ENCODE data around the gene APOBEC2. TPM values are rescaled to one million over a fixed set of nuclear protein-coding genes. Genes with fewer than 3 reads are reported as not detected.

APOBEC2 gene
- total RNA-seq, 3 donors from 2014 or later = not detected

- DNase-seq (ENCODE audit: low spot score in 2 of 2) = no peak
- Histone ChIP-seq H3K9me3 (no peaks in the 10 kb centered on the region), H3K36me3 (no peaks in the 10 kb centered on the region), H3K27ac (no peak overlapping the region), H3K4me1 (no peaks in the 10 kb centered on the region), H3K4me3 (no peak overlapping the region), H3K27me3 (no peaks in the 10 kb centered on the region)
- intact Hi-C loops (cut with DNase I; ENCODE audit: low total_unique reads) = no loop called here
- TF ChIP-seq POLR2A (IDR thresholded peaks at IDR 0.05) (no peak), CTCF (IDR thresholded peaks at IDR 0.05) (no peak), POLR2AphosphoS5 (IDR thresholded peaks at IDR 0.05) (no peak)
Observed at GRCh38 chr6:41051873-41052272, 1.1 kb upstream of the APOBEC2 start.

DNA sequence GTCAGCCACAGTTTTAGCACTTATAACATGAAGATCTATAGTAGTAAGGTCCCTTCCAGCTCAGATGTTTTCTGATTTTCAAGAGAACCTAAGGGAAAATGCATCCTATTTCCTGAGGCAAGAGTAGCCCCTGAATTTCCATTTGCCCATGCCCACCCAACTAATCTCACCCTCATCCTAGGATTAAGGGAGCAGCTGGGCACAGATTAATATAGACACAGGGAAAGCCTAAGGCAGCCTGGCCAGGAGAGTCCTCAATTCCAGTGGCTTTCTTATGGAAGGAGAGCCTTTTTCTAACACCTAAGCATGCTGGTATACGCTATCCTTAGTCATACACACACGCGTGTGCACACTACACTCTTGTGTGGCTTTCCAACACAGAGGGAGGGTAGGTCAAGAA is 1.5 kb downstream of the APOBEC2 start:
- DNase-seq (ENCODE audit: low spot score in 2 of 2) = no peak
- H3K27me3 ChIP-seq = no peaks in the 10 kb centered on the region
- H3K4me1 ChIP-seq = no peaks in the 10 kb centered on the region
- H3K9me3 ChIP-seq = no peaks in the 10 kb centered on the region
- intact Hi-C loops (cut with DNase I; ENCODE audit: low total_unique reads) = no loop called here
- no peaks in the 10 kb centered on the region for H3K36me3 ChIP-seq
- H3K4me3 ChIP-seq = no peak overlapping the region
- TF ChIP-seq POLR2AphosphoS5 (IDR thresholded peaks at IDR 0.05) = no peak
- TF ChIP-seq POLR2A (IDR thresholded peaks at IDR 0.05) = no peak
- no peak for TF ChIP-seq CTCF (IDR thresholded peaks at IDR 0.05)
- H3K27ac ChIP-seq = no peak overlapping the region

DNA sequence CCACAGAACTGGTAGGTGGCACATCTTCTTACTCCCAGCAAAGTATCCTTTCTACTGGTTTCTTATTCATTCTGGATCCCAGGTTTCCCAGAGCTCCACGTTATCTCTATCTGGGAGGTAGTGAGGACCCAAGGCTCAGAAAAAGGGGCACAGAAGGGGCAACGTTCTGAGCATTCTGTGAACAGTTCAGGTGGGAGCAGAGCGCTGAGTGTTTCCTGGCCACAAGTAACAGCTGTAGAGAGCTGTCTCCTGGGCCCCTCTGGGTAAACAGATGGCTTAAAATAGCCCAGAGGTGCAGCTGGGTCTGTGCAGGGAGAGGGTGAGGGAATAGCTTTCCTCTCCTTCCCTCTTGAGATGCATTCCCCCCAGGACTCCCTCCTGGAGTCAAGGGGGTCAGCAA is 2.1 kb downstream of the APOBEC2 start:
- no peaks in the 10 kb centered on the region for H3K27me3 ChIP-seq
- H3K4me3 ChIP-seq = no peak overlapping the region
- no peak overlapping the region for H3K27ac ChIP-seq
- H3K9me3 ChIP-seq = no peaks in the 10 kb centered on the region
- intact Hi-C loops (cut with DNase I; ENCODE audit: low total_unique reads) = no loop called here
- H3K4me1 ChIP-seq = no peaks in the 10 kb centered on the region
- no peaks in the 10 kb centered on the region for H3K36me3 ChIP-seq
- TF ChIP-seq POLR2A (IDR thresholded peaks at IDR 0.05) = no peak
- TF ChIP-seq POLR2AphosphoS5 (IDR thresholded peaks at IDR 0.05) = no peak
- TF ChIP-seq CTCF (IDR thresholded peaks at IDR 0.05) = no peak
- DNase-seq (ENCODE audit: low spot score in 2 of 2) = no peak

- no peak for DNase-seq (ENCODE audit: low spot score in 2 of 2)
- H3K27me3 ChIP-seq = no peaks in the 10 kb centered on the region
- intact Hi-C loops (cut with DNase I; ENCODE audit: low total_unique reads) = no loop called here
- H3K27ac ChIP-seq = no peak overlapping the region
- TF ChIP-seq POLR2A (IDR thresholded peaks at IDR 0.05) (no peak), CTCF (IDR thresholded peaks at IDR 0.05) (no peak), POLR2AphosphoS5 (IDR thresholded peaks at IDR 0.05) (no peak)
- no peaks in the 10 kb centered on the region for H3K9me3 ChIP-seq
- no peaks in the 10 kb centered on the region for H3K36me3 ChIP-seq
- H3K4me3 ChIP-seq = no peak overlapping the region
- H3K4me1 ChIP-seq = no peaks in the 10 kb centered on the region
Observed at GRCh38 chr6:41056768-41057490, 3.9 kb downstream of the APOBEC2 start.

DNA sequence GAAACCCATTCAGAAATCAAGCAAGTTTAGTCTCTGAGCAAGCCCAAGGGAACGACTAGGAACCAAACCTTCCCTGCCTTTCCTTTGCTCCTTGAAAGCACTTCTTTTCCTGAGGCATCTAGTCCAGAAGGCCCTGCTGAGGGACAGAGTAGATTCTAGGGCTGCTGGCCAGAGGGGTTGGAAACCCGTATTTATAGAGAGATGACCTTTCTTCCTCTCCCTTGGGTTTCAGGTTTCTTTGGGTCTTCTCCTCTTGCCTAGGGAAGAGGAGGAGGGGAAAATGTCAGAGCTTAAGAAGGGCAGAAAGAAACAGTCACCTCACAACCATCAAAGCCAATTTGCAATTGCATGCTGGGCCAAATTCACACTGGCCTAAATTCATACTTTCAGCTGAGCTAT is 5.8 kb downstream of the APOBEC2 start:
- Histone ChIP-seq H3K4me1 (no peaks in the 10 kb centered on the region), H3K9me3 (no peaks in the 10 kb centered on the region), H3K36me3 (no peaks in the 10 kb centered on the region), H3K4me3 (no peak overlapping the region), H3K27me3 (no peaks in the 10 kb centered on the region), H3K27ac (no peak overlapping the region)
- DNase-seq (ENCODE audit: low spot score in 2 of 2) = no peak
- intact Hi-C loops (cut with DNase I; ENCODE audit: low total_unique reads) = no loop called here
- TF ChIP-seq POLR2A (IDR thresholded peaks at IDR 0.05) (no peak), POLR2AphosphoS5 (IDR thresholded peaks at IDR 0.05) (no peak), CTCF (IDR thresholded peaks at IDR 0.05) (no peak)

Measured in breast epithelium (tissue), 4 donors.